ENCODE measurements around the gene BUD23. TPM values are rescaled to one million over a fixed set of nuclear protein-coding genes. Genes with fewer than 3 reads are reported as not detected.

Gene BUD23
- total and polyA plus RNA-seq, 2 donors (not counting 1 experiment from before 2014, with no cell fraction given), result 62.4 to 63.9 TPM

- H3K4me1 Mint-ChIP-seq, result no peaks in the 10 kb centered on the region
These were observed 45.2 kb downstream of the BUD23 start for GRCh38 chr7:73728551-73728950.

GRCh38 chr7:73730485-73730884 is 47.1 kb downstream of the BUD23 start:
- no peak for ATAC-seq (ENCODE audit: low read depth)
- no peaks in the 10 kb centered on the region for H3K36me3 ChIP-seq (replicated peaks in 1 of 2; ENCODE audit: control extremely low read depth in 1 of 2, control insufficient read depth in 1 of 2, extremely low read depth in 1 of 2, insufficient read depth in 2 of 2, low read length in 1 of 2)
- H3K27me3 ChIP-seq (replicated peaks in 1 of 4; ENCODE audit: control extremely low read depth in 1 of 4, control insufficient read depth in 3 of 4, insufficient read depth in 4 of 4, low read length in 3 of 4), result peaks cover 0 to 19% (median 11%) of the 10 kb centered on the region in 4 experiments
- no peak for DNase-seq
- Mint-ChIP-seq H3K9me3 (ENCODE audit: insufficient read depth) (no peaks in the 10 kb centered on the region), H3K27ac (no peak overlapping the region), H3K27me3 (peaks cover 14% of the 10 kb centered on the region), H3K4me3 (no peak overlapping the region), H3K4me1 (peaks cover 4% of the 10 kb centered on the region)
- ChIA-PET POLR2A (no interaction called here), CTCF (interaction anchor here (0.7 to 3.9 kb wide), 3 partner anchors 55 to 328 kb away, joined by 3 to 41 read pairs (median 4); no protein-coding TSS in a partner anchor)
- H3K4me3 ChIP-seq (ENCODE audit: control extremely low read depth in 1 of 5, extremely low read depth in 1 of 5, insufficient read depth in 1 of 5, low read depth in 2 of 5, low read length in 4 of 5), result no peak overlapping the region
- peaks cover 2 to 7% of the 10 kb centered on the region in 2 donors for H3K4me1 ChIP-seq (ENCODE audit: control insufficient read depth in 2 of 2, insufficient read depth in 2 of 2, low read length in 2 of 2)
- WGBS (ENCODE audit: insufficient coverage), result 7% methylated on average over 2 of the region's 3 CpGs
- H3K27ac ChIP-seq (ENCODE audit: low read length in 2 of 2), result no peak overlapping the region
- H3K4me2 ChIP-seq (replicated peaks; ENCODE audit: low read depth, low read length, poor library complexity, severe bottlenecking), result no peak overlapping the region
- no peaks in the 10 kb centered on the region for H4K20me1 ChIP-seq (ENCODE audit: control insufficient read depth, insufficient read depth, low read length, poor library complexity, severe bottlenecking)
- no peaks in the 10 kb centered on the region for H3K79me2 ChIP-seq (ENCODE audit: control insufficient read depth, insufficient read depth, low read length)
- intact Hi-C loops (cut with micrococcal nuclease), result loop anchor here (10.0 kb wide), 1 partner anchor 354 kb away; the partner anchor contains the start of gene LIMK1
- no peak overlapping the region for H2AFZ ChIP-seq (ENCODE audit: insufficient read depth, low read depth, low read length, poor library complexity, severe bottlenecking)
- no peak for TF ChIP-seq EZH2 (IDR thresholded peaks at IDR 0.05; ENCODE audit: borderline replicate concordance, insufficient read depth, low read depth, low read length, poor library complexity, severe bottlenecking)
- TF ChIP-seq CTCF (IDR thresholded peaks at IDR 0.05), result no peak
- H3K9me3 ChIP-seq (ENCODE audit: control extremely low read depth in 1 of 3, control insufficient read depth in 2 of 3, insufficient read depth in 1 of 3, low read length in 2 of 3), result peaks cover 0 to 6% (median 0%) of the 10 kb centered on the region in 3 donors
- no peak overlapping the region for H3K9ac ChIP-seq (ENCODE audit: low read length)

More at GRCh38 chr7:73728551-73728950, 45.2 kb downstream of the BUD23 start:
- peaks cover 0 to 2% of the 10 kb centered on the region in 2 donors for H3K4me1 ChIP-seq (ENCODE audit: control insufficient read depth in 2 of 2, insufficient read depth in 2 of 2, low read length in 2 of 2)
- no peaks in the 10 kb centered on the region for H3K9me3 Mint-ChIP-seq (ENCODE audit: insufficient read depth)
- H3K27ac ChIP-seq (ENCODE audit: low read length in 2 of 2), result no peak overlapping the region
- no peaks in the 10 kb centered on the region for H3K36me3 ChIP-seq (replicated peaks in 1 of 2; ENCODE audit: control extremely low read depth in 1 of 2, control insufficient read depth in 1 of 2, extremely low read depth in 1 of 2, insufficient read depth in 2 of 2, low read length in 1 of 2)
- ChIA-PET POLR2A (no interaction called here), CTCF (interaction anchor here (0.6 to 3.9 kb wide), 5 partner anchors 10 to 170 kb away, joined by 3 to 41 read pairs (median 3); no protein-coding TSS in a partner anchor)
- no peaks in the 10 kb centered on the region for H3K79me2 ChIP-seq (ENCODE audit: control insufficient read depth, insufficient read depth, low read length)
- peaks cover 0 to 19% (median 11%) of the 10 kb centered on the region in 4 experiments for H3K27me3 ChIP-seq (replicated peaks in 1 of 4; ENCODE audit: control extremely low read depth in 1 of 4, control insufficient read depth in 3 of 4, insufficient read depth in 4 of 4, low read length in 3 of 4)
- no peak overlapping the region for H3K4me3 Mint-ChIP-seq
- H3K4me3 ChIP-seq (ENCODE audit: control extremely low read depth in 1 of 5, extremely low read depth in 1 of 5, insufficient read depth in 1 of 5, low read depth in 2 of 5, low read length in 4 of 5), result no peak overlapping the region
- TF ChIP-seq CTCF (IDR thresholded peaks at IDR 0.05), result no peak
- no peak for TF ChIP-seq EZH2 (IDR thresholded peaks at IDR 0.05; ENCODE audit: borderline replicate concordance, insufficient read depth, low read depth, low read length, poor library complexity, severe bottlenecking)
- WGBS (ENCODE audit: insufficient coverage), result 73% methylated on average over 5 of the region's 5 CpGs
- H3K27ac Mint-ChIP-seq, result no peak overlapping the region
- no peak overlapping the region for H2AFZ ChIP-seq (ENCODE audit: insufficient read depth, low read depth, low read length, poor library complexity, severe bottlenecking)
- ATAC-seq (ENCODE audit: low read depth) (no peak), DNase-seq (no peak)
- intact Hi-C loops (cut with micrococcal nuclease), result no loop called here
- no peak overlapping the region for H3K4me2 ChIP-seq (replicated peaks; ENCODE audit: low read depth, low read length, poor library complexity, severe bottlenecking)
- no peaks in the 10 kb centered on the region for H3K9me3 ChIP-seq (ENCODE audit: control extremely low read depth in 1 of 3, control insufficient read depth in 2 of 3, insufficient read depth in 1 of 3, low read length in 2 of 3)
- peaks cover 14% of the 10 kb centered on the region for H3K27me3 Mint-ChIP-seq
- no peaks in the 10 kb centered on the region for H4K20me1 ChIP-seq (ENCODE audit: control insufficient read depth, insufficient read depth, low read length, poor library complexity, severe bottlenecking)
- no peak overlapping the region for H3K9ac ChIP-seq (ENCODE audit: low read length)
